Hepatocyte (in vitro differentiated cells): ENCODE results near the gene GINS2.

Source experiments
- EZH2 ChIP-seq: fragments of 200-600 bp; sonication (generic); IDR thresholded peaks from 2 replicates; pipeline ENCODE4 v1.6.1; 2016; ENCODE audit warnings: antibody characterized with exemption, mild to moderate bottlenecking, borderline replicate concordance
- EZH2phosphoT487 ChIP-seq: fragments of 200-600 bp; sonication (generic); IDR thresholded peaks from one replicate; pipeline ENCODE4 v1.6.1; 2018; ENCODE audit warnings: antibody characterized with exemption, mild to moderate bottlenecking, low read depth, moderate library complexity; ENCODE audit not compliant: unreplicated experiment, severe bottlenecking
- TF ChIP-seq, protein P1 (sequence below): fragments of 200-600 bp; sonication (generic); IDR thresholded peaks from 2 replicates; pipeline ENCODE4 v1.5.1; 2016; ENCODE audit warnings: antibody characterized with exemption, mild to moderate bottlenecking; ENCODE audit not compliant: poor library complexity

DNA sequence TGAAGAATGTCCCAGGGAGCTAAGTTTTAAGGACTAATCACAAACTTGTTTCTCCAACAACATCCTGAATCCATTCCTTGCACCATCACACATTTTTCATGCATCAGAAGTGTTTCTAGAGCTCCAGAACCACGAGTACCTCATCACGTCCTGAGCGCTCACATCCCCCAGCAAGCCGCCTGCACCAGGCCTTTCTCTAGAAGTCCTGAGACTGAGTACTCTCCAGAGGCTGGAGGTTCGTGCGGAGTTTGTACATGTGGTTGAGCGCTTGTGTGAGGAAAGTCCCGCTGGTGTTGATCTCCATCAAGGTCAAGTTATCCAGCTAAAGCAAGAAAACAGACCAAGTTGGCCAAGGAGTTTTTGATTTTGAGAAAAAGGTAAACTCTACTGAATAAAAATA is 10.7 kb downstream of the GINS2 start:
- TF ChIP-seq, protein P1, sequence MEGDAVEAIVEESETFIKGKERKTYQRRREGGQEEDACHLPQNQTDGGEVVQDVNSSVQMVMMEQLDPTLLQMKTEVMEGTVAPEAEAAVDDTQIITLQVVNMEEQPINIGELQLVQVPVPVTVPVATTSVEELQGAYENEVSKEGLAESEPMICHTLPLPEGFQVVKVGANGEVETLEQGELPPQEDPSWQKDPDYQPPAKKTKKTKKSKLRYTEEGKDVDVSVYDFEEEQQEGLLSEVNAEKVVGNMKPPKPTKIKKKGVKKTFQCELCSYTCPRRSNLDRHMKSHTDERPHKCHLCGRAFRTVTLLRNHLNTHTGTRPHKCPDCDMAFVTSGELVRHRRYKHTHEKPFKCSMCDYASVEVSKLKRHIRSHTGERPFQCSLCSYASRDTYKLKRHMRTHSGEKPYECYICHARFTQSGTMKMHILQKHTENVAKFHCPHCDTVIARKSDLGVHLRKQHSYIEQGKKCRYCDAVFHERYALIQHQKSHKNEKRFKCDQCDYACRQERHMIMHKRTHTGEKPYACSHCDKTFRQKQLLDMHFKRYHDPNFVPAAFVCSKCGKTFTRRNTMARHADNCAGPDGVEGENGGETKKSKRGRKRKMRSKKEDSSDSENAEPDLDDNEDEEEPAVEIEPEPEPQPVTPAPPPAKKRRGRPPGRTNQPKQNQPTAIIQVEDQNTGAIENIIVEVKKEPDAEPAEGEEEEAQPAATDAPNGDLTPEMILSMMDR, result no peak
- TF ChIP-seq EZH2, result no peak
- TF ChIP-seq EZH2phosphoT487, result no peak
